T-helper 1 cell treated with Interleukin-12 subunit alpha and Interleukin-12 subunit beta and Interleukin-4 antibody, amounts not matched to agents 30 ng/mL and 1 ng/mL, for 36 hours (primary cell): Measurements from ENCODE around the gene TANGO6. TPM values are rescaled to one million over a fixed set of nuclear protein-coding genes. Genes with fewer than 3 reads are reported as not detected.

ENCODE experiments used
- intact Hi-C: fragments of 100-400 bp; cut with micrococcal nuclease; formaldehyde crosslinking; loops from one replicate; pipeline ENCODE4 v1.15.1; 2024
- total RNA-seq: library from RNA; stranded (reverse); gene quantifications from 2 replicates; pipeline ENCODE4 v1.2.3, GENCODE V29; 2022

The TANGO6 gene
- total RNA-seq, 1 donor from 2014 or later, result 24.7 TPM

DNA sequence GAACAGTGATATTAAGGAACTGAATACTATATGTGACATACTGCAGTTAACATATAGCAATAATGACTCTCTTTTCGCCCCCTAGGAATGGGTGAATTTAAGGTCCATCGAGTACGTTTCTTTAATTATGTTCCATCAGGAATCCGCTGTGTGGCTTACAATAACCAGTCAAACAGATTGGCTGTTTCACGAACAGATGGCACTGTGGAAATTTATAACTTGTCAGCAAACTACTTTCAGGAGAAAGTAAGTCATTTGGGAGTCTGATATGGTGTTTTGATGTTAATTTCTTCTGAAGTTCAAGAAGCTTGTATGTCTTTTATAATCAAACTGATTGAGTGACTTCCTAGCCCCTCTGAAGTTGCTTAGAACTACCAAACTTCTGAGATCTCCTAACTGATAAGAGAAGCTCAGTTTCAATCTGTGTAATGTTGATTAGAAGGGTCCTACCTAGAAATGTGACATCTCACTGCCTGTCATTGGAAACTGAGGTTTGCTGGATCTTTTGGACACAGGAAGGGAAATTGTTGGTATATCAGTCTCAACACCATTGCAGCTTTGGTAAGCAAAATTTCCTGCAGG lies 290.1 kb downstream of the TANGO6 start:
- intact Hi-C loops, result loop anchor here (1.0 to 2.0 kb wide), 7 partner anchors 9 to 629 kb away; partner anchors contain the start of genes CYB5B, PDF, TERF2 and VPS4A

Other genes starting within 250 kb of the TANGO6 start
- gene CDH3, start 198.2 kb upstream of the TANGO6 start, total RNA-seq, result 0.44 and 0.71 TPM in 2 replicates
- gene CDH1, start 106.2 kb upstream of the TANGO6 start, total RNA-seq, result 0.93 and 1.3 TPM in 2 replicates